ENCODE measurements around the gene CDH2. TPM values are rescaled to one million over a fixed set of nuclear protein-coding genes. Genes with fewer than 3 reads are reported as not detected.

The CDH2 gene
- total and polyA plus RNA-seq, 7 donors: 0.04 to 4.8 (median 0.52) TPM

- Histone ChIP-seq H3K27me3 (ENCODE audit: insufficient read depth in 3 of 3, low read length in 2 of 3) (no peaks in the 10 kb centered on the region), H3K9me3 (no peaks in the 10 kb centered on the region), H3K36me3 (ENCODE audit: insufficient read depth in 1 of 2, low read depth in 1 of 2) (no peaks in the 10 kb centered on the region), H3K4me3 (no peak overlapping the region), H3K27ac (no peak overlapping the region), H3K4me1 (no peaks in the 10 kb centered on the region)
- intact Hi-C loops (cut with DNase I): no loop called here
- WGBS, 3 donors: 82 to 89% (median 85%) methylated on average over 1 of the region's 1 CpG
- DNase-seq: no peak
- ATAC-seq: no peak
- no peak for TF ChIP-seq CTCF (IDR thresholded peaks at IDR 0.05)
These were observed 146.5 kb downstream of the CDH2 start for GRCh38 chr18:28030458-28030857.

DNA sequence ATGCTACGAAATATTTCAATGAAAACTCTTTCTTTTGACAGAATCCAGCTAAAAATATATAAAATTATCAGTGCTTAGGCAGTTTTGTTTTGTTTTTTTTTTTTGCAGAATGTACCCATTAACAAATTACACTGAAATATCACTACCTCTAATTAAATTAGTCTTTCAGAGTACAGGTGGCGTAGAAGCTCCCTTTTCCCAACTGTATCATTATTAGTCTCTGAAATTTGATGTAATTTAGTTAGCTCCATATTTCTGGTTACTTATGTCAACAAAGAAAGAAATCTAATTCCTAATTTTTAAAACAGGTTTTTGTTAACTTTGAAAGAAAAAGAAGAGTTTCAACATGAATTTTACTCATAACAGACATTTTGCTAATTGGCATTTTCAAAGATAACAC is 149.2 kb downstream of the CDH2 start:
- DNase-seq (no peak), ATAC-seq (no peak)
- no peak for TF ChIP-seq CTCF (IDR thresholded peaks at IDR 0.05)
- Histone ChIP-seq H3K4me1 (no peaks in the 10 kb centered on the region), H3K27ac (no peak overlapping the region), H3K36me3 (ENCODE audit: insufficient read depth in 1 of 2, low read depth in 1 of 2) (no peaks in the 10 kb centered on the region), H3K4me3 (no peak overlapping the region), H3K9me3 (no peaks in the 10 kb centered on the region), H3K27me3 (ENCODE audit: insufficient read depth in 3 of 3, low read length in 2 of 3) (no peaks in the 10 kb centered on the region)
- intact Hi-C loops (cut with DNase I): no loop called here
- 78 to 85% (median 84%) methylated on average over 2 of the region's 2 CpGs for WGBS, 3 donors

GRCh38 chr18:28019425-28020108 is 157.4 kb downstream of the CDH2 start:
- H3K9me3 ChIP-seq: no peaks in the 10 kb centered on the region
- DNase-seq (no peak), ATAC-seq (no peak)
- TF ChIP-seq CTCF (IDR thresholded peaks at IDR 0.05): no peak
- WGBS, 3 donors: 66 to 71% (median 67%) methylated on average over 3 of the region's 3 CpGs
- H3K27ac ChIP-seq: no peak overlapping the region
- no peak overlapping the region for H3K4me3 ChIP-seq
- no peaks in the 10 kb centered on the region for H3K36me3 ChIP-seq (ENCODE audit: insufficient read depth in 1 of 2, low read depth in 1 of 2)
- intact Hi-C loops (cut with DNase I): no loop called here
- H3K4me1 ChIP-seq: no peaks in the 10 kb centered on the region
- no peaks in the 10 kb centered on the region for H3K27me3 ChIP-seq (ENCODE audit: insufficient read depth in 3 of 3, low read length in 2 of 3)

GRCh38 chr18:28018351-28018750 is 158.6 kb downstream of the CDH2 start:
- H3K27me3 ChIP-seq (ENCODE audit: insufficient read depth in 3 of 3, low read length in 2 of 3): no peaks in the 10 kb centered on the region
- no peak overlapping the region for H3K4me3 ChIP-seq
- no peaks in the 10 kb centered on the region for H3K9me3 ChIP-seq
- DNase-seq (no peak), ATAC-seq (no peak)
- intact Hi-C loops (cut with DNase I): no loop called here
- no peak for TF ChIP-seq CTCF (IDR thresholded peaks at IDR 0.05)
- no peaks in the 10 kb centered on the region for H3K36me3 ChIP-seq (ENCODE audit: insufficient read depth in 1 of 2, low read depth in 1 of 2)
- H3K27ac ChIP-seq: no peak overlapping the region
- H3K4me1 ChIP-seq: no peaks in the 10 kb centered on the region

DNA sequence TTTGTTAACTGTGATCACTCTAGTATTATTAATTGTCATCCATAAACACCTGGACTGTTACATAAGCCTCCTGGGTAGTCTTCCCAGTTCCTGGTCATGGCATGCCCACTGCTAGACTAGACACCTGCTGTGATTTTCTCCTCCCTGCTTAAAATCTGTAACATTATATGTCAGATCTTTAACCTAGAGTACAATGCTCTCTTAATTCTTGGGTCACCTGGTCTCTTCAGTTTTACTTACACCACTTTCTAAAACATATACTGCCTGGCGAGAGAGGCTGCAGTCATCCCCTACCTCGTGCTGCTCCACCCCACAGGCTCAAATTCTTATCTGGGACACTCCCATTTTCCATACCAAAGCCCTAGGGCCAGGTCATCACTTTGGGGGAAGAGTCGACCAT is 161.3 kb downstream of the CDH2 start:
- Histone ChIP-seq H3K4me3 (no peak overlapping the region), H3K27me3 (ENCODE audit: insufficient read depth in 3 of 3, low read length in 2 of 3) (no peaks in the 10 kb centered on the region), H3K36me3 (ENCODE audit: insufficient read depth in 1 of 2, low read depth in 1 of 2) (no peaks in the 10 kb centered on the region), H3K9me3 (no peaks in the 10 kb centered on the region), H3K4me1 (no peaks in the 10 kb centered on the region), H3K27ac (no peak overlapping the region)
- no peak for TF ChIP-seq CTCF (IDR thresholded peaks at IDR 0.05)
- intact Hi-C loops (cut with DNase I): no loop called here
- 39 to 49% (median 40%) methylated on average over 3 of the region's 3 CpGs for WGBS, 3 donors
- ATAC-seq (no peak), DNase-seq (no peak)
